Measurements from ENCODE around the gene FREM3.
"Not testable (repeated sequence)": the region's sequence is repeated elsewhere in the genome, so short reads cannot be mapped to it uniquely, and the experiment has no call there.

FREM3 gene

DNA sequence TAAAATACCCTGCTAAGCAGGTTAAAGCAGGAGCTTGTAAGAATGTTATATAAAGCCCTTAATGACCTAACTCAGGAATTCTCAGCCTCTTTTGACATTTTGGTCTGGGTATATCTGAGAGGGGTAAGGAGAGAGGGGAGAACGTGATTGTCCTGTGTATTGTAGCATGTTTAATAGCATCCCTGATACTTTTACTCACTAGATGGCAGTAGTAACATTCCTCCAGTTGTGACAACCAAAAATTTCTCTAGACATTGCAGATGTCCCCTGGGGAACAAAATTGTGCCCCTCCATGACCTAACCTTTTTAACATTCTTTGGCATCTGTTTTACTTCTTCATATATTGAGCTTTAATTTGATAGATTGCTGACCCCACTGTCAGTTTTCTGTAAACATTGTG is 169.1 kb downstream of the FREM3 start:
- Histone ChIP-seq H3K9me3 (ENCODE audit: low read length) (no peaks in the 10 kb centered on the region), H3K4me1 (ENCODE audit: insufficient read depth, low read length) (no peaks in the 10 kb centered on the region), H3K4me3 (ENCODE audit: low read depth in 1 of 2, low read length in 2 of 2) (no peak overlapping the region), H3K27ac (ENCODE audit: low read depth, low read length) (no peak overlapping the region), H3K9ac (ENCODE audit: low read length) (no peak overlapping the region), H3K36me3 (ENCODE audit: insufficient read depth, low read length) (peaks cover 81% of the 10 kb centered on the region), H3K27me3 (ENCODE audit: control insufficient read depth in 1 of 2, insufficient read depth in 2 of 2, low read length in 2 of 2) (no peaks in the 10 kb centered on the region)

DNA sequence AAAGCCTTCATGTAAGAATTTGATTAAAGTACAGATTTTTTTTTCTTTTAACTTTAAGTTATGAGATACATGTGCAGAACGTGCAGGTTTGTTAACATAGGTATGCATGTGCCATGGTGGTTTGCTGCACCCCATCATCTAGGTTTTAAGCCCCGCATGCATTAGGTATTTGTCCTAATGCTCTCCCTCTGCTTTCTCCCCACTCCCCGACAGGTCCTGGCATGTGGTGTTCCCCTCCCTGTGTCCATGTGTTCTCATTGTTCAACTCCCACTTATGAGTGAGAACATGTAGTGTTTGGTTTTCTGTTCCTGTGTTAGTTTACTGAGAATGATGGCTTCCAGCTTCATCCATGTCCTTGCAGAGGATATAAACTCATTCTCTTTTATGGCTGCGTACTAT is 172.4 kb downstream of the FREM3 start:
- not testable (repeated sequence) for H3K27ac ChIP-seq (ENCODE audit: low read depth, low read length); H3K27me3 ChIP-seq (ENCODE audit: control insufficient read depth in 1 of 2, insufficient read depth in 2 of 2, low read length in 2 of 2); H3K9me3 ChIP-seq (ENCODE audit: low read length); H3K4me1 ChIP-seq (ENCODE audit: insufficient read depth, low read length); H3K4me3 ChIP-seq (ENCODE audit: low read depth in 1 of 2, low read length in 2 of 2); H3K9ac ChIP-seq (ENCODE audit: low read length)
- H3K36me3 ChIP-seq (ENCODE audit: insufficient read depth, low read length), result peaks cover 74% of the 10 kb centered on the region

All from muscle layer of colon (tissue), 2 donors.